HepG2 (cell line): Measurements from ENCODE around the gene ITSN2. TPM values are rescaled to one million over a fixed set of nuclear protein-coding genes. Genes with fewer than 3 reads are reported as not detected.

ENCODE experiments used
- CEBPG ChIP-seq: IDR thresholded peaks from 2 replicates; pipeline ENCODE4 v1.6.1; 2016
- ELF4 ChIP-seq: sonication (generic); formaldehyde crosslinking; IDR thresholded peaks from 2 replicates; pipeline ENCODE4 v1.5.0; 2020; ENCODE audit warnings: missing genetic modification reagents, mild to moderate bottlenecking, moderate library complexity, borderline replicate concordance
- HMGXB3 ChIP-seq: sonication (generic); formaldehyde crosslinking; IDR thresholded peaks from 2 replicates; pipeline ENCODE4 v1.4.0; 2020; ENCODE audit warnings: missing genetic modification reagents, borderline replicate concordance
- HNF4A ChIP-seq: sonication (generic); formaldehyde crosslinking; IDR thresholded peaks from 2 replicates; pipeline ENCODE4 v1.4.0; 2020; ENCODE audit warnings: missing genetic modification reagents
- NR1H2 ChIP-seq: sonication (generic); formaldehyde crosslinking; IDR thresholded peaks from 2 replicates; pipeline ENCODE4 v1.8.1; 2022; ENCODE audit warnings: low read depth, missing genetic modification reagents, borderline replicate concordance
- NR3C1 ChIP-seq: sonication (generic); formaldehyde crosslinking; IDR thresholded peaks from 2 replicates; pipeline ENCODE4 v1.4.0; 2020; ENCODE audit warnings: missing genetic modification reagents
- ONECUT2 ChIP-seq: sonication (generic); formaldehyde crosslinking; IDR thresholded peaks from 2 replicates; pipeline ENCODE4 v1.4.0; 2020; ENCODE audit warnings: missing genetic modification reagents
- PAX8 ChIP-seq: sonication (generic); formaldehyde crosslinking; IDR thresholded peaks from 2 replicates; pipeline ENCODE4 v1.8.0; 2022; ENCODE audit warnings: mild to moderate bottlenecking, missing genetic modification reagents, borderline replicate concordance
- SAFB2 ChIP-seq: sonication (generic); formaldehyde crosslinking; IDR thresholded peaks from 2 replicates; pipeline ENCODE4 v1.5.1; 2020; ENCODE audit warnings: missing genetic modification reagents, low read depth, mild to moderate bottlenecking, borderline replicate concordance
- TAF1 ChIP-seq: sonication (generic); formaldehyde crosslinking; IDR thresholded peaks from 2 replicates; pipeline ENCODE4 v1.4.0; 2020; ENCODE audit warnings: missing genetic modification reagents
- ZBTB7A ChIP-seq: sonication (generic); formaldehyde crosslinking; IDR thresholded peaks from 2 replicates; pipeline ENCODE4 v1.8.0; 2022; ENCODE audit warnings: mild to moderate bottlenecking, missing genetic modification reagents
- ZNF44 ChIP-seq: sonication (generic); formaldehyde crosslinking; IDR thresholded peaks from 2 replicates; pipeline ENCODE4 v1.5.1; 2020; ENCODE audit warnings: mild to moderate bottlenecking, missing genetic modification reagents
- ZNF501 ChIP-seq: sonication (generic); formaldehyde crosslinking; IDR thresholded peaks from 2 replicates; pipeline ENCODE4 v1.5.1; 2020; ENCODE audit warnings: mild to moderate bottlenecking, moderate library complexity, missing genetic modification reagents
- ZNF674 ChIP-seq: sonication (generic); formaldehyde crosslinking; IDR thresholded peaks from 2 replicates; pipeline ENCODE4 v1.5.0; 2020; ENCODE audit warnings: low read depth, mild to moderate bottlenecking, missing genetic modification reagents
- polyA plus RNA-seq, 8 experiments: library from polyadenylated mRNA; depleted of rRNA in 3 of 8; stranded (reverse) in 7 of 8; unstranded in 1 of 8; fragments of >200 nt; fragmentation: Illumina TruSeq in 4 of 8; extraction: Trizol in 4 of 8; gene quantifications; 2 replicates each; pipeline versions ENCODE4 v1.2.1 to v1.2.3, GENCODE V29; 2011 to 2016; ENCODE audit warnings: low read depth in 4 of 8, missing spikeins in 1 of 8, mixed read lengths in 1 of 8; ENCODE audit not compliant: insufficient read depth in 1 of 8
- total RNA-seq, 5 experiments: library from RNA; depleted of rRNA; stranded (reverse); fragments of >200 nt; fragmentation: Illumina TruSeq; extraction: Trizol; gene quantifications; 2 replicates each; pipeline ENCODE4 v1.2.3, GENCODE V29; 2016; ENCODE audit warnings: low read depth in 1 of 5
- TF ChIP-seq, protein P1 (sequence below): sonication (generic); formaldehyde crosslinking; IDR thresholded peaks from 2 replicates; pipeline ENCODE4 v1.8.1; 2023; ENCODE audit warnings: mild to moderate bottlenecking, moderate library complexity, missing genetic modification reagents
- TF ChIP-seq, protein P2 (sequence below), 2 experiments: sonication (generic) in 1 of 2; formaldehyde crosslinking in 1 of 2; IDR thresholded peaks; 2 replicates each; pipeline versions ENCODE4 v1.4.0 to v1.6.1; 2018 to 2020; ENCODE audit warnings: missing genetic modification reagents in 2 of 2, borderline replicate concordance in 1 of 2, low read depth in 1 of 2, mild to moderate bottlenecking in 1 of 2, missing biosample characterization in 1 of 2
- TF ChIP-seq, protein P3 (sequence below): sonication (generic); formaldehyde crosslinking; IDR thresholded peaks from 2 replicates; pipeline ENCODE4 v1.8.1; 2023; ENCODE audit warnings: mild to moderate bottlenecking, missing genetic modification reagents, borderline replicate concordance
- TF ChIP-seq, protein P4 (sequence below): sonication (generic); formaldehyde crosslinking; IDR thresholded peaks from 2 replicates; pipeline ENCODE4 v1.4.0; 2020; ENCODE audit warnings: mild to moderate bottlenecking, missing genetic modification reagents, borderline replicate concordance

ITSN2 gene
- total and polyA plus RNA-seq, 2 of the 13 experiments (the other 11 are each of a cell fraction or from before 2014, with no cell fraction given), result 26.0 to 26.6 TPM

DNA sequence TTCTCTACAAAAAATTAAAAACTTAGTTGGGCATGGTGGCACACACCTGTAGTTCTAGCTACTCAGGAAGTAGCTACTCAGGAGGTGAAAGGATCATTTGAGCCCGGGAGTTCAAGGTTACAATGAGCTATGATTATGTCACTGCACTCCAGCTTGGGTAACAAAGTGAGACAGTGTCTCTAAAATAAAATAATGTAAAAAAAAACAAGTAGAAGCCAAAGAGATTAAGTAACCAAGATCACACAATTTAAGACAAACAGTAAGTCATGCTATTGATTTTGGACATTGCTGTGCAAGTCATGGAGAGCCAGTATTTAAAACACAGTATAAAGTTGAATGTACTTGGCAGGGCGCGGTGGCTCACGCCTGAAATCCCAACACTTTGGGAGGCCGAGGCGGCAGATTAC lies 20.5 kb downstream of the ITSN2 start (continued):
- TF ChIP-seq HMGXB3 (no peak), CEBPG (no peak), ZNF674 (CRISPR knock-in tag) (no peak), PAX8 (no peak), ZBTB7A (CRISPR knock-in tag) (no peak), TAF1 (no peak), ONECUT2 (0 out of 2 replicates have a peak, but pooled peaks have one; percentile 12), SAFB2 (no peak), ZNF44 (CRISPR knock-in tag) (no peak), NR3C1 (CRISPR knock-in tag) (no peak), NR1H2 (CRISPR knock-in tag) (no peak), ELF4 (CRISPR knock-in tag) (no peak), HNF4A (CRISPR knock-in tag) (peak; percentile 21), ZNF501 (CRISPR knock-in tag) (0 out of 2 replicates have a peak, but pooled peaks have one; percentile 38)
- TF ChIP-seq, protein P1, sequence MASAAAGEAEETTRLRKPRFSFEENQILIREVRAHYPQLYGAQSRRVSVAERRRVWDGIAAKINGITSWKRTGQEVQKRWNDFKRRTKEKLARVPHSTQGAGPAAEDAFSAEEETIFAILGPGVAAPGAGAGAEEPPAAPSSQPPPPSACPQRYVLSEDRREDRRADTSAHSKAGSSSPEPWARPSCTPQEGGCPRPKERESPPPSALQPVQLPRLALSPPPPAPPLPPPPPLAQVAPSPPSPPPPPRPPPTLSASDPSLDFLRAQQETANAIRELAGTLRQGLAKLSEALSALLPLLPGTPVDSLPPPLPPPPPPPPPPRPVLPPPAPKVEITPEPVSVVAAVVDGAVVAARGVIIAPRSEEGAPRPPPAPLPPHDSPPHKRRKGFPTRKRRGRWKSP (CRISPR knock-in tag), result no peak
- TF ChIP-seq, protein P2, sequence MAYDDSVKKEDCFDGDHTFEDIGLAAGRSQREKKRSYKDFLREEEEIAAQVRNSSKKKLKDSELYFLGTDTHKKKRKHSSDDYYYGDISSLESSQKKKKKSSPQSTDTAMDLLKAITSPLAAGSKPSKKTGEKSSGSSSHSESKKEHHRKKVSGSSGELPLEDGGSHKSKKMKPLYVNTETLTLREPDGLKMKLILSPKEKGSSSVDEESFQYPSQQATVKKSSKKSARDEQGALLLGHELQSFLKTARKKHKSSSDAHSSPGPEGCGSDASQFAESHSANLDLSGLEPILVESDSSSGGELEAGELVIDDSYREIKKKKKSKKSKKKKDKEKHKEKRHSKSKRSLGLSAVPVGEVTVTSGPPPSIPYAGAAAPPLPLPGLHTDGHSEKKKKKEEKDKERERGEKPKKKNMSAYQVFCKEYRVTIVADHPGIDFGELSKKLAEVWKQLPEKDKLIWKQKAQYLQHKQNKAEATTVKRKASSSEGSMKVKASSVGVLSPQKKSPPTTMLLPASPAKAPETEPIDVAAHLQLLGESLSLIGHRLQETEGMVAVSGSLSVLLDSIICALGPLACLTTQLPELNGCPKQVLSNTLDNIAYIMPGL (CRISPR knock-in tag; IDR thresholded peaks at IDR 0.05; ENCODE audit: borderline replicate concordance in 1 of 2, low read depth in 1 of 2), result no peak
- TF ChIP-seq, protein P3, sequence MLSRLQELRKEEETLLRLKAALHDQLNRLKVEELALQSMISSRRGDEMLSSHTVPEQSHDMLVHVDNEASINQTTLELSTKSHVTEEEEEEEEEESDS (CRISPR knock-in tag), result no peak
- TF ChIP-seq, protein P4, sequence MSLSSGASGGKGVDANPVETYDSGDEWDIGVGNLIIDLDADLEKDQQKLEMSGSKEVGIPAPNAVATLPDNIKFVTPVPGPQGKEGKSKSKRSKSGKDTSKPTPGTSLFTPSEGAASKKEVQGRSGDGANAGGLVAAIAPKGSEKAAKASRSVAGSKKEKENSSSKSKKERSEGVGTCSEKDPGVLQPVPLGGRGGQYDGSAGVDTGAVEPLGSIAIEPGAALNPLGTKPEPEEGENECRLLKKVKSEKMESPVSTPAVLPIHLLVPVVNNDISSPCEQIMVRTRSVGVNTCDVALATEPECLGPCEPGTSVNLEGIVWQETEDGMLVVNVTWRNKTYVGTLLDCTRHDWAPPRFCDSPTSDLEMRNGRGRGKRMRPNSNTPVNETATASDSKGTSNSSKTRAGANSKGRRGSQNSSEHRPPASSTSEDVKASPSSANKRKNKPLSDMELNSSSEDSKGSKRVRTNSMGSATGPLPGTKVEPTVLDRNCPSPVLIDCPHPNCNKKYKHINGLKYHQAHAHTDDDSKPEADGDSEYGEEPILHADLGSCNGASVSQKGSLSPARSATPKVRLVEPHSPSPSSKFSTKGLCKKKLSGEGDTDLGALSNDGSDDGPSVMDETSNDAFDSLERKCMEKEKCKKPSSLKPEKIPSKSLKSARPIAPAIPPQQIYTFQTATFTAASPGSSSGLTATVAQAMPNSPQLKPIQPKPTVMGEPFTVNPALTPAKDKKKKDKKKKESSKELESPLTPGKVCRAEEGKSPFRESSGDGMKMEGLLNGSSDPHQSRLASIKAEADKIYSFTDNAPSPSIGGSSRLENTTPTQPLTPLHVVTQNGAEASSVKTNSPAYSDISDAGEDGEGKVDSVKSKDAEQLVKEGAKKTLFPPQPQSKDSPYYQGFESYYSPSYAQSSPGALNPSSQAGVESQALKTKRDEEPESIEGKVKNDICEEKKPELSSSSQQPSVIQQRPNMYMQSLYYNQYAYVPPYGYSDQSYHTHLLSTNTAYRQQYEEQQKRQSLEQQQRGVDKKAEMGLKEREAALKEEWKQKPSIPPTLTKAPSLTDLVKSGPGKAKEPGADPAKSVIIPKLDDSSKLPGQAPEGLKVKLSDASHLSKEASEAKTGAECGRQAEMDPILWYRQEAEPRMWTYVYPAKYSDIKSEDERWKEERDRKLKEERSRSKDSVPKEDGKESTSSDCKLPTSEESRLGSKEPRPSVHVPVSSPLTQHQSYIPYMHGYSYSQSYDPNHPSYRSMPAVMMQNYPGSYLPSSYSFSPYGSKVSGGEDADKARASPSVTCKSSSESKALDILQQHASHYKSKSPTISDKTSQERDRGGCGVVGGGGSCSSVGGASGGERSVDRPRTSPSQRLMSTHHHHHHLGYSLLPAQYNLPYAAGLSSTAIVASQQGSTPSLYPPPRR (CRISPR knock-in tag), result no peak
